HG03342 (cell line): ENCODE results near the gene MIER3.
A peak's percentile ranks its signal among the peaks of the same experiment; 100 is the strongest.

Source experiments
- ATAC-seq: cut with Tn5 transposase; IDR thresholded peaks from one replicate; pipeline ENCODE4 v1.9.1; 2021; ENCODE audit warnings: mild to moderate bottlenecking, moderate library complexity; ENCODE audit not compliant: unreplicated experiment

MIER3 gene

GRCh38 chr5:56961746-56962145, 9.8 kb upstream of the MIER3 start:
- no peak for ATAC-seq

- ATAC-seq, result no peak
Measured at GRCh38 chr5:56959326-56959725, 7.4 kb upstream of the MIER3 start.

GRCh38 chr5:56958595-56958994, 6.7 kb upstream of the MIER3 start:
- no peak for ATAC-seq

GRCh38 chr5:56954262-56954661, 2.3 kb upstream of the MIER3 start:
- no peak for ATAC-seq

- ATAC-seq, result peak; percentile 47
Measured at GRCh38 chr5:56951126-56951945, 587 bp downstream of the MIER3 start.

- ATAC-seq, result peak; percentile 55
Measured at GRCh38 chr5:56950626-56951125, 1.2 kb downstream of the MIER3 start.

GRCh38 chr5:56947052-56947451, 4.9 kb downstream of the MIER3 start:
- no peak for ATAC-seq

- ATAC-seq, result no peak
Measured at GRCh38 chr5:56941981-56942380, 9.9 kb downstream of the MIER3 start.

- no peak for ATAC-seq
Measured at GRCh38 chr5:56938858-56939257, 13.1 kb downstream of the MIER3 start.

- ATAC-seq, result no peak
Measured at GRCh38 chr5:56934325-56934724, 17.6 kb downstream of the MIER3 start.

GRCh38 chr5:56922922-56923321, 29.0 kb downstream of the MIER3 start:
- ATAC-seq, result no peak

- no peak for ATAC-seq
Measured at GRCh38 chr5:56919942-56920662, 31.8 kb downstream of the MIER3 start.

- ATAC-seq, result no peak
Measured at GRCh38 chr5:56918054-56918453, 33.9 kb downstream of the MIER3 start.

- ATAC-seq, result no peak
Measured at GRCh38 chr5:56917534-56917933, 34.4 kb downstream of the MIER3 start.

- ATAC-seq, result no peak
Measured at GRCh38 chr5:56914678-56915077, 37.2 kb downstream of the MIER3 start.

- ATAC-seq, result no peak
Measured at GRCh38 chr5:56913766-56914165, 38.2 kb downstream of the MIER3 start.

- peak; percentile 20 for ATAC-seq
Measured at GRCh38 chr5:56910210-56910965, 41.5 kb downstream of the MIER3 start.

- peak; percentile 87 for ATAC-seq
Measured at GRCh38 chr5:56909294-56910209, 42.4 kb downstream of the MIER3 start, which contains the start of gene SETD9. Gene SETD9 (plus strand): TSS chr5:56909596. CDS start chr5:56909646, 50 bp downstream.

- ATAC-seq, result peak; percentile 37
Measured at GRCh38 chr5:56908942-56909293, 43.0 kb downstream of the MIER3 start.

GRCh38 chr5:56900858-56901578, 50.9 kb downstream of the MIER3 start:
- ATAC-seq, result peak; percentile 47
